Thymus (tissue), 11 donors: ENCODE data around the gene ATXN7. TPM values are rescaled to one million over a fixed set of nuclear protein-coding genes. Genes with fewer than 3 reads are reported as not detected.

Source experiments
- DNase-seq, 9 donors: peaks; one replicate each; pipeline ENCODE4 v3.0.0-alpha.2; 2013; ENCODE audit warnings: low spot score in 9 of 9, low read depth in 6 of 9, missing footprints in 1 of 9
- H3K27ac ChIP-seq, 2 donors: one replicate each; pipeline ENCODE4 v1.5.1; 2013; ENCODE audit warnings: control low read depth in 1 of 2, low read depth in 1 of 2, low read length in 1 of 2, mild to moderate bottlenecking in 1 of 2, moderate library complexity in 1 of 2
- H3K27me3 ChIP-seq, 2 donors: one replicate each; pipeline ENCODE4 v1.5.1; 2013; ENCODE audit warnings: low read length in 1 of 2; ENCODE audit not compliant: control insufficient read depth in 2 of 2, insufficient read depth in 1 of 2
- H3K36me3 ChIP-seq, 2 donors: one replicate each; pipeline ENCODE4 v1.5.1; 2013; ENCODE audit warnings: low read length in 1 of 2, mild to moderate bottlenecking in 1 of 2, moderate library complexity in 1 of 2; ENCODE audit not compliant: control insufficient read depth in 2 of 2, insufficient read depth in 2 of 2
- H3K4me1 ChIP-seq, 2 donors: one replicate each; pipeline ENCODE4 v1.5.1; 2013; ENCODE audit warnings: low read length in 2 of 2; ENCODE audit not compliant: control insufficient read depth in 2 of 2, insufficient read depth in 2 of 2
- H3K4me3 ChIP-seq, 2 donors: one replicate each; pipeline ENCODE4 v1.5.1; 2013; ENCODE audit warnings: low read length in 2 of 2, control low read depth in 1 of 2, mild to moderate bottlenecking in 1 of 2
- H3K9me3 ChIP-seq, 2 donors: one replicate each; pipeline ENCODE4 v1.5.1; 2013; ENCODE audit warnings: low read length in 1 of 2, mild to moderate bottlenecking in 1 of 2; ENCODE audit not compliant: control insufficient read depth in 2 of 2, insufficient read depth in 1 of 2
- WGBS: extraction: QIAGEN DNeasy Blood & Tissue Kit; methylation state at CpG from one replicate; pipeline ENCODE4 v1.1.7; 2013; 5-methylcytosine and 5-hydroxymethylcytosine counted together
- polyA plus RNA-seq: library from polyadenylated mRNA; stranded (reverse); fragments of 200-250 nt; gene quantifications from one replicate; pipeline ENCODE4 v1.2.3, GENCODE V29; 2013
- total RNA-seq: library from RNA; stranded (reverse); fragments of 120-200 nt; gene quantifications from one replicate; pipeline ENCODE4 v1.2.4, GENCODE V29; 2013
- donor health status: healthy.

ATXN7 gene
- total and polyA plus RNA-seq, 2 donors = 7.8 to 11.8 TPM

DNA sequence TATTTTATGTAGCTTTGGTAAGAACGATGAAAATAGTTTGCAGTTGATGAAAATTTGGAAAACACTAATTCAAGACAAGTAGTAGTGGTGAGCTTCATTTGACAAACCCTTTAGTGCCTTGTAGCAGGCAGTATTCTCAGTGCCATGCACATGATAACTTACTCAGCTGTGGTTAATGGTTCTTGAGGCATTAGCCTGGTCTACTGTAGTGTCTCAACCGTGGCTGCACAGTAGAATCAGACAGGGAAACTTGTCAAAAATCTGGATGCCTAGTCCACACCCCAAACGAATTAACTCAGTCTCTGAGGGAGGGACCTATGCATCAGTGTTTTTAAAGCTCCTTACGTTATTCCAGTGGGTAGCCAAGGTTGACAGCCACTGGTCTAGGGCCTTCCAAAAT is 114.2 kb downstream of the ATXN7 start:
- H3K4me3 ChIP-seq = no peak overlapping the region
- no peaks in the 10 kb centered on the region for H3K27me3 ChIP-seq
- 84% methylated on average over 4 of the region's 4 CpGs for WGBS
- peaks cover 22 to 33% of the 10 kb centered on the region in 2 donors for H3K4me1 ChIP-seq
- H3K36me3 ChIP-seq = peaks cover 38 to 52% of the 10 kb centered on the region in 2 donors
- no peak overlapping the region for H3K27ac ChIP-seq
- no peak for DNase-seq
- peaks cover 0 to 1% of the 10 kb centered on the region in 2 donors for H3K9me3 ChIP-seq

DNA sequence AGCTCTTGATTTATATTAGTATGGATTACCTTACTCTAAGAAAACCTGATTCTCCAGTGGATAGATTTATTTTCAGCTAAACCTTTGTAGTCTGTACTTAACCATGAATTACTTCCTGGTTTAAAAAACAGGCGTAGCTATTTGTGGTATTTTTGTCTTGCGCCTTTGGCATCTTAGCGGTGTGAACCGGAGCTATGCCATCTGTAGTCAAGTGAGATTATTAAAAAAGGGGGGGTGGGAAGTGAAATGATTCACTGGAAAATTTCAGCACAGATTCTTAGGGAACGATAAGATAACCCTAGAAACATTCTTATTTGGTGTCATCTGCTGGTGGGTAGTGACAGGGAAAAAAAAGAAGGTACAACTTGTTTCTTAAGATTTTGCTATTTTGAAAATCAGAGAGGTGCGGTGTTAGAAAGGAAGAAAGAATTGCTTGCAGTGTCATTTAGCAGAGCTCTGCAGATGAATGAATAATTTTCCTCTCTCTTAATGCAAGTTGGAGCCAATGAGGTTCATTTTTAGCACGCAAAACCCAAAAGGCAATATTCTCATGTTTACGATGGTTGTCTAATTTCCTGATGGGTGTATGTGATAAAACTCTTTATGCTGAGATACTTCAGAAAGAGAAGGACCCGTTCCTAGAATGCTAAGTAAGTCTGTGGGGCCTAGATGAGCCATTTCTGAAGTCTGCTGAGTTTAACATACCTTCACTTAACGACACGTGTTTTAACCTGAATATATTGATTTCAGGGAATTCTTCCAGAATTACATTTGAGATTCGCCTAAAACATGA is 115.6 kb downstream of the ATXN7 start:
- WGBS = 41% methylated on average over 12 of the region's 12 CpGs
- H3K36me3 ChIP-seq = peaks cover 35 to 52% of the 10 kb centered on the region in 2 donors
- DNase-seq = peak in 1 of 9 donors; percentile 45
- peaks cover 0 to 1% of the 10 kb centered on the region in 2 donors for H3K9me3 ChIP-seq
- peaks cover 15 to 31% of the 10 kb centered on the region in 2 donors for H3K4me1 ChIP-seq
- no peak overlapping the region for H3K4me3 ChIP-seq
- no peaks in the 10 kb centered on the region for H3K27me3 ChIP-seq
- no peak overlapping the region for H3K27ac ChIP-seq

DNA sequence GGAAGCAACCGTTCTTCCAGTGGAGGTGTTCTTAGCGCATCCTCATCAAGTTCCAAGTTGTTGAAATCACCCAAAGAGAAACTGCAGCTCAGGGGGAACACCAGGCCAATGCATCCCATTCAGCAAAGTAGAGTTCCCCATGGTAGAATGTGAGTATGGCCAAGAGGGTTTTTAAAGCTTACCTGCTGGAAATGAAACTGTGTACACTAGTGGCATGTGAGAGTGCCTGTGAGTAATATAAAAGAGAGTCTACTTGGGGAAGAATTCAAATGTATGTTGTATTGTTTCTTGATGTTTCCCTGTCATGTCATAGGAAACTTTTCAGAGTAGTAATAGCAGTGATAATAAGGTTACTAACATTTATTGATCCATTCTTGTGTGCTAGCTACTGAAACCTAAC is 116.4 kb downstream of the ATXN7 start:
- WGBS = 94% methylated on average over 2 of the region's 2 CpGs
- H3K36me3 ChIP-seq = peaks cover 40 to 54% of the 10 kb centered on the region in 2 donors
- peak overlapping the region in 1 of 2 donors; percentile 25 for H3K27ac ChIP-seq
- no peak for DNase-seq
- H3K9me3 ChIP-seq = peaks cover 0 to 1% of the 10 kb centered on the region in 2 donors
- no peak overlapping the region for H3K4me3 ChIP-seq
- H3K4me1 ChIP-seq = peaks cover 15 to 31% of the 10 kb centered on the region in 2 donors
- H3K27me3 ChIP-seq = no peaks in the 10 kb centered on the region

DNA sequence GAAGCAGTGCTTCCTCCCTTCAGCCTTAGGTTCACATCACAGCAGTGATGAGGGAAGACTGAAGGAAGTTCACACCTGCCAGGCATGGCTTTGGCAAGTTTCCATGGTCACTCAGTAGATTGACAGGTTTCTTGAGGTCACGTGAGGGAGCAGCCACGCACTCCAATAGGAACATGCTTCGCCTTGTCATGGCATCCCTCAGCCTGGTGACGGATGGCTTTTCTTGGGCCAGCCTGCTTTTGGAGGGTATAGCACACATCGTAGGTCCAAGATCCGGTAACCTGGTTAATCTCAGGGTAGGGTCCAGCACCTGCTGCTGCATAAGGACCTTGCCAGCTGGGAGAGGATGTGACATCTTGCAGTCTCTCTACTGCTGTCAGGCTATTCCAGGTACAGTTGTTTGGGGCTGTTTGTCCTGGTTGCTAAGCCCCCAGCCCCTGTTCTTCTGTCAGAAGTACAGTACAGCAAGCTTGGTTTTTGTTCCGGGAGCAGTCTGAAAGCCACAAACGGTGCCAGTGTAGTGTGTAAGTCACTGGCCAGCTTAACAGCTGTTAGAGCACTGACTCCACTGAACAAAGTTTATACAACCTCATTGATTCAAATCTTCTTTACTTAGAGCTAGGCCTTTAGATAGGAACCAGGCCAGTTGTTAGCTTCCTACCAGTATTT is 117.3 kb downstream of the ATXN7 start:
- H3K27me3 ChIP-seq = no peaks in the 10 kb centered on the region
- peaks cover 47 to 60% of the 10 kb centered on the region in 2 donors for H3K36me3 ChIP-seq
- WGBS = 96% methylated on average over 8 of the region's 8 CpGs
- no peak overlapping the region for H3K4me3 ChIP-seq
- H3K4me1 ChIP-seq = peaks cover 10 to 27% of the 10 kb centered on the region in 2 donors
- H3K27ac ChIP-seq = peak overlapping the region in 1 of 2 donors; percentile 0
- H3K9me3 ChIP-seq = peaks cover 0 to 1% of the 10 kb centered on the region in 2 donors
- DNase-seq = no peak

DNA sequence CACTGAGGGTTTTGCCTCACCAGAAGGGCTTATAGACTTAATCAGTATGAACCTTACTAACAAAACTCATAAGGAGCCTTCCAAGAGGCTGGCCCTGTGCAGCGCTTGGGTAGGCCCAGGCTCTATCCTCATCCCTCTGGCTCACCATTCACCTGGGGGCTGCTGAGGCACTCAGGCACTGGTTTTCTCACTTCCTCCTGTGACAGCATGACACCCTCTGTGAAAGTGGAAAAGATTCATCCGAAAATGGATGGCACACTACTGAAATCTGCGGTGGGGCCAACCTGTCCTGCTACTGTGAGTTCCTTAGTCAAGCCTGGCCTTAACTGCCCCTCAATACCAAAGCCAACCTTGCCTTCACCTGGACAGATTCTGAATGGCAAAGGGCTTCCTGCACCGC is 118.3 kb downstream of the ATXN7 start:
- H3K27me3 ChIP-seq = no peaks in the 10 kb centered on the region
- H3K36me3 ChIP-seq = peaks cover 52 to 70% of the 10 kb centered on the region in 2 donors
- WGBS = 98% methylated on average over 4 of the region's 4 CpGs
- peaks cover 4 to 20% of the 10 kb centered on the region in 2 donors for H3K4me1 ChIP-seq
- H3K9me3 ChIP-seq = peaks cover 0 to 1% of the 10 kb centered on the region in 2 donors
- no peak overlapping the region for H3K4me3 ChIP-seq
- DNase-seq = no peak
- H3K27ac ChIP-seq = no peak overlapping the region

DNA sequence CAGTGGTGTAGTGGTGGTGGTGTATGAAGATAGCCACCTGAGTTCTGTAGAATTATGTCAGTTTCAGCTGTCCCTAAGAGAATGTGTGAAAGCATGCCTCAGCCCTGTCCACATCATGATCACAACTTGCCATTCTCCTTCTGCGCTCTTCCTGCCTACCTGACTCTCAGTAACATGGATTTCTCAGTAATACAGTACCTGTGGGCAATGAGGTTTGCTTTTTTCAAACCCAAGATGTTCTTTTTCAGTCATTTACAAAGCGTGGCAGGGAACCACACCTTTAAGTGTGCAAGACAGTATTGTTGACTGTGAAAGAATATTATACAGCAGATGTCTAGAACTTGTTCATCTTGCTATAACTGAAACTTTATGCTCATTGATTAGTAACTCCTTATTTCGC is 120.7 kb downstream of the ATXN7 start:
- Histone ChIP-seq H3K36me3 (peaks cover 65 to 92% of the 10 kb centered on the region in 2 donors), H3K27ac (no peak overlapping the region), H3K4me1 (peaks cover 0 to 6% of the 10 kb centered on the region in 2 donors), H3K27me3 (no peaks in the 10 kb centered on the region), H3K9me3 (peaks cover 0 to 1% of the 10 kb centered on the region in 2 donors), H3K4me3 (no peak overlapping the region)
- no peak for DNase-seq
- 95% methylated on average over 3 of the region's 3 CpGs for WGBS

DNA sequence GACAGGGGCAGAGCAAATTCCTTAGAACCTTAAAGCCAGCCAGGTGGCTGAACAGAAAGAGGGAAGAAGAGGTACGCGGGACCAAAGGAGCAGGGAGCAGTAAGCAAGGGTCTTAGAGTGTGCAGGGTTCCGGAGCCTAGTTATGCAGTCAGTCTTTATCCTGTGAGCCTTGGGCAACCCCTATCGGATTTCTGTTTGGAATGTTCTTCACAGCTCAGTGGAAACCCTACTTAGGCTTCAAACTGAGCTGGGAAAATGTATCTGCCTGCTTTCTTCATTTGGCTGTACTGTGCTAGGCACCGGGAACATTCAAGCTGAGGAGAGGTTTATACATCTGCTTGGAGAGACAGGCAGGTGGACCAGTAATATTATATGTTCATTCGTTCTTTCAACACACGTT is 122.5 kb downstream of the ATXN7 start:
- no peaks in the 10 kb centered on the region for H3K4me1 ChIP-seq
- no peak for DNase-seq
- peaks cover 0 to 1% of the 10 kb centered on the region in 2 donors for H3K9me3 ChIP-seq
- H3K27me3 ChIP-seq = no peaks in the 10 kb centered on the region
- peaks cover 69 to 94% of the 10 kb centered on the region in 2 donors for H3K36me3 ChIP-seq
- no peak overlapping the region for H3K4me3 ChIP-seq
- WGBS = 94% methylated on average over 7 of the region's 7 CpGs
- peak overlapping the region in 1 of 2 donors; percentile 2 for H3K27ac ChIP-seq

DNA sequence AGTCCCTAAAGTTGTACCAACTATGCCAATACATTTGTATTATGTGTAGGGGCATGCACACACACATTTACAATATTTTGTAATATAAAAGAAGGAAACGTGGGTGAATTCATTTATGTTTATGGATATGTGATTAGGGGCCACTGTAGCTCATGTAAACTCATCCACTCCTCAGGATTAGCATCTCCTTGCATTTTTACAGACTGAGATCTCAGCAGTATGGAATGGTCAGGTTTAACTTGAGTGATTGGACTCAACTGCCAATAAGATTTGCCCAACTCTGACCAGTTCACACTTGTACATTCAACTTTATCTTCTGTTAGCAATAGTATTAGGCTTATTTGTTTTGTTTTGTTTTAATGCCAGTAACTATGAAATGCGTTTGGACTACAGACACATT is 123.2 kb downstream of the ATXN7 start:
- no peak overlapping the region for H3K27ac ChIP-seq
- H3K36me3 ChIP-seq = peaks cover 73 to 95% of the 10 kb centered on the region in 2 donors
- 97% methylated on average over 2 of the region's 2 CpGs for WGBS
- DNase-seq = no peak
- H3K4me1 ChIP-seq = no peaks in the 10 kb centered on the region
- H3K9me3 ChIP-seq = peaks cover 0 to 1% of the 10 kb centered on the region in 2 donors
- no peak overlapping the region for H3K4me3 ChIP-seq
- no peaks in the 10 kb centered on the region for H3K27me3 ChIP-seq

DNA sequence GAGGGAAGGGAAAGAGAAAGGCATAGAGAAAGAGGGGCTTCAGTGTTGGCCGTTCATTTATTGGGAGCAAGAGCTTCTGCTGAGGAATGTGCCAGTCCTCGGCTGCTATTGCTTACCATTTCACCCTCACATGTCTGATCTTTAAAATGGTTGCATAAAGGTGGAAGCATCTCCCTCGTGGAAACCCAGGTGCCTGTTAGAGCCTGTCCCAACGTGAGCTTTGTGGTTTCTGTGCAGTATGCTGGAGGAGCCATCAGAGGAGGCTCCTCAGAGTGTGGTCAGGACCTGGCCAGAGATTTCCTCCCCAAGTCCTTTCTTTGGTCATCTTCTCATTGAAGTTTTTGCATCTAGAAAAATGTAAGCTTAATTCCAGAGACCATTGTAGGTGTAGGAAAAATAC is 125.3 kb downstream of the ATXN7 start:
- Histone ChIP-seq H3K4me3 (no peak overlapping the region), H3K27me3 (no peaks in the 10 kb centered on the region), H3K36me3 (peaks cover 61 to 94% of the 10 kb centered on the region in 2 donors), H3K27ac (no peak overlapping the region), H3K4me1 (no peaks in the 10 kb centered on the region), H3K9me3 (no peaks in the 10 kb centered on the region)
- 48% methylated on average over 4 of the region's 4 CpGs for WGBS
- no peak for DNase-seq
